Activated T-cell treated with anti-CD3 and anti-CD28 coated beads, Interleukin-2, amount 50 U/mL, for 72 hours (primary cell): ENCODE data around the gene DLX5. TPM values are rescaled to one million over a fixed set of nuclear protein-coding genes. Genes with fewer than 3 reads are reported as not detected.
"Not testable (repeated sequence)": the region's sequence is repeated elsewhere in the genome, so short reads cannot be mapped to it uniquely, and the experiment has no call there.

Experiments used
- ATAC-seq, 2 donors: fragments of 150-1000 bp; cut with Tn5 transposase; replicated peaks in 1 of 2; 2 replicates each; pipeline ENCODE4 v1.10.0; 2021; ENCODE audit warnings: moderate library complexity in 2 of 2, mild to moderate bottlenecking in 1 of 2
- DNase-seq, 2 donors: peaks; one replicate each; pipeline ENCODE4 v3.0.0; 2021 to 2022; ENCODE audit warnings: mixed read lengths in 1 of 2
- H3K27ac Mint-ChIP-seq: one replicate; pipeline ENCODE4 v1.8.0; 2022; ENCODE audit warnings: mild to moderate bottlenecking, moderate library complexity, mixed read lengths
- H3K27me3 Mint-ChIP-seq: one replicate; pipeline ENCODE4 v1.8.0; 2022; ENCODE audit warnings: low read depth, mixed read lengths
- H3K36me3 Mint-ChIP-seq, 2 donors: one replicate each; pipeline ENCODE4 v1.8.0; 2022; ENCODE audit warnings: mixed read lengths in 2 of 2, mild to moderate bottlenecking in 1 of 2; ENCODE audit not compliant: insufficient read depth in 2 of 2
- H3K4me1 Mint-ChIP-seq: one replicate; pipeline ENCODE4 v1.8.0; 2022; ENCODE audit warnings: low read depth, mixed read lengths
- H3K4me3 Mint-ChIP-seq, 2 donors: one replicate each; pipeline ENCODE4 v1.8.0; 2022; ENCODE audit warnings: mild to moderate bottlenecking in 2 of 2, mixed read lengths in 2 of 2, moderate library complexity in 2 of 2
- H3K9me3 Mint-ChIP-seq, 2 donors: one replicate each; pipeline ENCODE4 v1.8.0; 2022; ENCODE audit warnings: mixed read lengths in 2 of 2
- total RNA-seq, 2 donors: library from RNA; stranded (reverse); gene quantifications; one replicate each; pipeline ENCODE4 v1.2.3, GENCODE V29; 2022

Gene DLX5
- not detected for total RNA-seq

DNA sequence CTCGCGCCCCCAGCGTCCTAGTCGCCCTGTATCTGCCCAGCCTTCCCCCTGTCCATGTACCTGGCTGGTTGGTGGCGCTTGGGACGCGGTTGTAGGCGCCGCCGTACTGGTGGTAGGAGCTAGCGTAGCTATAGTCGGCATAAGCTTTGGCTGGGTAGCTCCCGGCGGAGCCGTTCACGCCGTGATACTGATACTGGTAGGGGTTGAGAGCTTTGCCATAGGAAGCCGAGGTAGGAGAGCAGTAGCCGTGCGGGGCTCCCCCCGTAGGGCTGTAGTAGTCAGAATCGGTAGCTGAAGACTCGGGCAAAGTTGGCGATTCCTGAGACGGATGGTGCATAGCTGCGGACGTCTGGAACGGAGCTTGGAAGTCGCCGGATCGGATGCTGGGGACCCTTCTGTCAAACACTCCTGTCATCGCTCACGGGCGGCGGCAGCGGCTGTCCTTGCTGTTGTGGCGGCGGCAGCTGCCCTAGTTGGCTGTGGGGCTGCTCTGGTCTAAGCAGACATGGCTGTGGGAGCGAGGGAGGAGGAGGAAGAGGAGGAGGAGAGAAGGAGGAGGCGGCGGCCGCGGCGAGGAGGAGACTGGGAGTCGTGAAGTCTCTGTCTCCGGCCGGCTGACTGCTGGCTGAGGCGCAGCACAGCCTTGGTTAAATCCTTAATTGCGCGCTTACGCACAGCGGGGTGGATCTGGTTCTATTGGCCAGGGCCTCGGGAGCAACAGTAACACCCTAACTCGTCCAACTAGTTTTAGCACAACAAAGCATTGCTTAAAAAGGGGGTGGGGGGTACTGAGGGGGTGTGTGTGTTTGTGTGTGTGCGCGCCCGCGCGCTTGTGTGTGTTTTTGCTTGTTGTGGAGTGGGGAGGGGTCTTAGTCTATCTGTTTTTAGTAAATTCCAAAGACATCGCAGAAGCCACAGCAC is at the start of gene DLX5:
Gene DLX5 (minus strand): TSS at position 623 of the 921 bp plus-strand sequence. CDS start 208 bp downstream, at position 415.
- Mint-ChIP-seq H3K27me3 (peaks cover 90% of the 10 kb centered on the region), H3K36me3 (no peaks in the 10 kb centered on the region), H3K27ac (peak within 1 kb of the TSS; percentile 71), H3K4me1 (peaks cover 68% of the 10 kb centered on the region), H3K4me3 (peak within 1 kb of the TSS; percentile 71), H3K9me3 (no peaks in the 10 kb centered on the region)
- DNase-seq, result peak in 1 of 2 donors; percentile 43
- ATAC-seq, result peak in 1 of 2 donors; percentile 33

DNA sequence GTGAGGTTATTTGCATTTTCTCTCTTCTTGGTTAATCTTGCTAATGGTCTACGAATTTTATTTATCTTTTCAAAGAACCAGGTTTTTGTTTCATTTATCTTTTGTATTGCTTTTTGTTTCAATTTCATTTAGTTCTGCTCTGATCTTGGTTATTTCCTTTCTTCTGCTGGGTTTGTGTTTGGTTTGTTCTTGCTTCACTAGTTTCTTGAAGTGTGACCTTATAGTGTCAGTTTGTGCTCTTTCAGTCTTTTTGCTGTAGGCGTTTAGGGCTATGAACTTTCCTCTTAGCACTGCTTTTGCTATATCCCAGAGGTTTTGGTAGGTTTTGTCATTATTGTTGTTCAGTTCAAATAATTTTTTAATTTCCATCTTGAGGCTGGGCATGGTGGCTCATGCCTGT is 47.4 kb upstream of the DLX5 start:
- not testable (repeated sequence) for H3K9me3 Mint-ChIP-seq, H3K27ac Mint-ChIP-seq, H3K4me3 Mint-ChIP-seq, ATAC-seq, H3K36me3 Mint-ChIP-seq, H3K4me1 Mint-ChIP-seq, DNase-seq
- peaks cover 40% of the 10 kb centered on the region for H3K27me3 Mint-ChIP-seq

- peak; percentile 31 to 45 for ATAC-seq
- peak; percentile 4 to 12 for DNase-seq
- Mint-ChIP-seq H3K4me1 (no peaks in the 10 kb centered on the region), H3K27me3 (peaks cover 10% of the 10 kb centered on the region), H3K4me3 (no peak overlapping the region), H3K36me3 (no peaks in the 10 kb centered on the region), H3K9me3 (no peaks in the 10 kb centered on the region), H3K27ac (no peak overlapping the region)
Measured at GRCh38 chr7:97064972-97065587, 40.4 kb upstream of the DLX5 start.

DNA sequence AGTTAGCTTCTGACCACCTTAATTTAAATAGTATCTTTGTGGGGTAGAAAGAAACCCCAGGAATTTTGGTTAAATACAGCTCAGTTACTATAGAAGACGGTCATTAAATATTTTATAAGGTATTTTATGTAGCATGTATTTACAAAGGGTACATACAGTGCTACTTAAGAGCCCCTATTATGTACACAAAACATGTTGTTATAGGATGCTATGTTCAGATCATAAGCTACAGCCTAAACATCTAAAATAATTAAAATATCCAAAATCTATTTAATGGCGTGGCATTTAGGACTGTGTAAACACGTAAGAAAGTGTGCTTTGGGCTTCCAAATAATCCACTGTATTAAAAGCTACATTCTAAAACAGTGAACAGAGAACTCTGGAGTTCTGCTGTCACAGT is 39.4 kb upstream of the DLX5 start:
- DNase-seq (no peak), ATAC-seq (no peak)
- no peak overlapping the region for H3K27ac Mint-ChIP-seq
- H3K4me1 Mint-ChIP-seq, result no peaks in the 10 kb centered on the region
- peaks cover 7 to 8% of the 10 kb centered on the region in 2 donors for H3K9me3 Mint-ChIP-seq
- peaks cover 0 to 2% of the 10 kb centered on the region in 2 donors for H3K36me3 Mint-ChIP-seq
- H3K4me3 Mint-ChIP-seq, result no peak overlapping the region
- H3K27me3 Mint-ChIP-seq, result peaks cover 5% of the 10 kb centered on the region

GRCh38 chr7:97043281-97043680 is 18.6 kb upstream of the DLX5 start:
- Mint-ChIP-seq H3K4me1 (no peaks in the 10 kb centered on the region), H3K36me3 (no peaks in the 10 kb centered on the region), H3K27me3 (peaks cover 58% of the 10 kb centered on the region), H3K27ac (no peak overlapping the region), H3K4me3 (no peak overlapping the region), H3K9me3 (no peaks in the 10 kb centered on the region)
- ATAC-seq (no peak), DNase-seq (no peak)

DNA sequence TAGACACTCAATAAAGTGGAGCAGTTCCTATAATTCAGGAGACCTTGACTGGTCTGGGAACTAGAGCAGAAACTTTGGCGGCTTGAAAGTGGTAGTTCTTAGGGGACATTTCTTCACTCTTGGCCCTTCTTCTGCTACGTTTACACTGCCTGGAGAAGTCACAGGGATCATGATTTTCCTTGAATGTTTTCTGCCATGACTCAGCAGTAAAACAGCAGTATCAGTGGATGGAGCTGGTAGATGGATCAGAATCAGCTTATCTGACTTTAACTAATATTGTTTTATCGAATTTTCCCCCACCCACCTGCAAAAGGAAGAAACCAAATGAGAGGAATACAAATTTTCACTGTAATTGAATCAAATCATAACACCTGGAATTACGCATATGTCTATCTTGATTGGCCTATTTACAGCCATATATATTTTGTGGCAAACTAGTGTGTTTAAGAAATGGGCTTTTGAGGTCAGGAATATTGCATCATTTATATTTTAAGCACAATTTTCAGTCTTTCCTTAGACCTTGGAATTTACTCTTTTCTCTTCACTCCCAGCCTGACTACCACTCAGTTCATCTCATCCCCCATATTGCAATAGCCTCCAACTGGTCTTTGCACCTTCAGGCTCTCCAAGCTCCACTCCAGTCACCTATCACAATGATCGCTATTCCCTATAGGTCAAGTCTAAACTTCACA is 14.9 kb upstream of the DLX5 start:
- Mint-ChIP-seq H3K27ac (no peak overlapping the region), H3K4me3 (no peak overlapping the region), H3K9me3 (no peaks in the 10 kb centered on the region), H3K4me1 (no peaks in the 10 kb centered on the region), H3K36me3 (no peaks in the 10 kb centered on the region), H3K27me3 (peaks cover 53% of the 10 kb centered on the region)
- DNase-seq (no peak), ATAC-seq (no peak)

GRCh38 chr7:97034213-97034852 is 9.7 kb upstream of the DLX5 start:
- H3K4me1 Mint-ChIP-seq, H3K36me3 Mint-ChIP-seq, H3K9me3 Mint-ChIP-seq, H3K27ac Mint-ChIP-seq, H3K4me3 Mint-ChIP-seq, DNase-seq, ATAC-seq: not testable (repeated sequence)
- peaks cover 21% of the 10 kb centered on the region for H3K27me3 Mint-ChIP-seq

DNA sequence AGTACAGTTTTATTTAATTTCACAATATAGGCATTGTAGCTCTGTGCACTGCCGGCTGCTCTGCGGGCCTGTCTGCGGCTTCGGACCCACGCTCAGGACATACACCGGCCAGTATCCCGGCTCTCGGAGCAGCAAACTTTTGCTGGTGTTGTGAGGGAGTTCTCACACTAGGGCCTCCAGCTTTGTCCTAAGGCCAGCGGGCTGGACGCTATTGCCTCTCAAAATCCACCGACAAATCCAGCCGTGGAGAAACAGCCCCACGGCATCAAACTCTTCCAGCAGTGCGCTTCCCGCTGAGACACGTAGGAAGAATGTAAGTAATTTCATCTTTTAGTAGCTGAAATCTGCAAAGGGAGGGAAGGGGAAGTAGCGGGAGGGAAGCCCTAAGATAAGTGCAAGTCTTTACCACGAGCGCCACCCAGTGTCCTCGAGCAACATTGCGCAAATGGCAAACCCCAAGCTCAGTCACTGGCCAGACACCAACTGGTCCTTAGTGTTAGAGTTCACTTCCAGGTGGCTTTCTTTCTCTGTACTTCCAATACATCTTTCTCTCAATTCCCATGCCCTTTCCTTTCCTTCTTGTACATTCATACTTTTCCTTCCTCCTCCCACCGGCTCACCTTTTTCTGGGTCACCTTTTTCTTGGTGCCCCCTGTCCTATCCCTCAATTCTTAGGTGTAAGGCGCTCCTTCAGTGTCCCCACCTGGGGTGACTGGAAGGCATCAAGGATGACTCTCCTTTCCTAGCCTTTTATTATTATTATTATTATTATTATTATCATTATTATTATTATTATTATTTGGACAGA is 3.0 kb upstream of the DLX5 start:
- Mint-ChIP-seq H3K4me3 (peak overlapping the region; percentile 78 to 86), H3K27me3 (peaks cover 72% of the 10 kb centered on the region), H3K4me1 (peaks cover 48% of the 10 kb centered on the region), H3K27ac (no peak overlapping the region), H3K36me3 (no peaks in the 10 kb centered on the region), H3K9me3 (no peaks in the 10 kb centered on the region)
- DNase-seq, result peak; percentile 64 to 69
- peak; percentile 79 to 84 for ATAC-seq

DNA sequence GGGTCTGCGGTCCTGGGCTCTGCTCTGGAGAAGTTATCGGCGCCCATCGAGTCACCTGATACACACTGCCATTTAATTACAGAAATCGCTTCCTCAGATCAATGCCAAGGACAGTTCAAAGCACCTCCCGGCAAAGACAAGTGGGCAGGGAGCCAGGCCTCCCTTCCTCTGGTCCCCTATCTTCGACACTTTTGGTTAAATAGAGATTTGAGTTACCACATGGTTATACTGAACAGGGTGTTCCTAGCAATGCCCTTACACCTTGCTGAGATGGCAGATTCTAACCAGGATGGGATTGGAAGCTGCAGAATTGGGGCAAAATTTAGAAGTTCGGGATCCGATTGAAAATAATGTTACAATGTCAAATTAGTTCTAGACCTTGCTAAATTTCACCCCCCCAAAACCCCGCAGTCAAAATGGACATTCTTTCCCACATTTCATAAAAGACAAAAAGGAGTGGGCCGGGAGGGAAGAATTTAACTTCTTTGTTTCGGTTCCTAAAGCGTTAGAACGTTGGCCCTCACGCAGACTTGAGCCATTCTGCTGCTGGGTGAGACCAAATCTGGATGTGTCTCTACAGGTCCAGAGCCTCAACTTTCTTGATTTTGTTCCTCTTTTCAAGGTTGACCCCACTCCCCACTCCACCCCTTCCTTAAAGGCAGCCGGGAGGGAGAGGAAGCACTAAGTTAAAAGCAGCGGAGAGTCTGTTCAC is 2.2 kb upstream of the DLX5 start:
- Mint-ChIP-seq H3K9me3 (no peaks in the 10 kb centered on the region), H3K36me3 (no peaks in the 10 kb centered on the region), H3K27ac (no peak overlapping the region), H3K4me1 (peaks cover 55% of the 10 kb centered on the region), H3K27me3 (peaks cover 80% of the 10 kb centered on the region), H3K4me3 (peak overlapping the region; percentile 78 to 86)
- ATAC-seq, result no peak
- no peak for DNase-seq

DNA sequence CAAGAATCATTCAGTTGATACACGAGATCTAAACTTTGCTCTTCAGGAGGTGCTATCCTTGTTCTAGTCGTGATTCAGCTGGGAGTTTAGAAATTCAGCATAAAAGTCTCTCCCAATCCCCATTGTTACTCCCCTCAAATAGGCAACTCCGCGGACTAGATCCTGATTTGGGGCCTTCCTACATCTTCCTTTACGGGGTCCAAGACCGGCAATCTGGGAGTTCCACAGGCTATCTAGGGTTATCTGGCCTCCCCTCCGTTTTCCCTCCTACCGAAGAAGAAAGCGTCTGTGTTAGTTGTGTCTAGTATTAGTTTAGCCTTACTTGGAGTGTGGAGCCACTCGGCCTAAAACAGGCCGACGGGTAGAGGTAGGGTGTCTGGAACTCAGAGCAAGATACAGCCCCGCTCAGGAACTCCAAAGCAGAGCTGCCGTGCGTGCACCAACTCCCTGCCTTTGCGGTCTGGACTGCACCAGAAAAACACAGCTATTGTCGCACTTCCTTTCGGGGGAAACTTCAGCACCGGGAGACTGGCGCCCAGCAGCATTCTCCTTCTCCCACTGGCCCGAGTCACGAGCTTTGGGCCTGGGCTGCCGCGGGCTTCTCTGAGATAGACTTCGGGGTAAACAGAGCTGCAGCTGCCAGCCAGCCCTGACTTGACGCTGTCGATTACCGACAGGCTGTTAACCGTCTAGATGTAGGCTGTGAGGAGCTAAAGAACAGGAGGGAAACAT is 1.5 kb upstream of the DLX5 start:
- Mint-ChIP-seq H3K4me1 (peaks cover 61% of the 10 kb centered on the region), H3K9me3 (no peaks in the 10 kb centered on the region), H3K27ac (no peak overlapping the region), H3K4me3 (peak overlapping the region; percentile 78 to 86), H3K36me3 (no peaks in the 10 kb centered on the region), H3K27me3 (peaks cover 81% of the 10 kb centered on the region)
- DNase-seq, result no peak
- peak; percentile 32 to 33 for ATAC-seq

GRCh38 chr7:97025130-97025499 is 484 bp upstream of the DLX5 start:
- ATAC-seq (no peak), DNase-seq (no peak)
- Mint-ChIP-seq H3K4me1 (peaks cover 68% of the 10 kb centered on the region), H3K27ac (no peak overlapping the region), H3K9me3 (no peaks in the 10 kb centered on the region), H3K4me3 (peak overlapping the region; percentile 22 to 71), H3K27me3 (peaks cover 85% of the 10 kb centered on the region), H3K36me3 (no peaks in the 10 kb centered on the region)
